ENCODE results near the gene INPP5A. TPM values are rescaled to one million over a fixed set of nuclear protein-coding genes. Genes with fewer than 3 reads are reported as not detected.
"Not testable (repeated sequence)": the region's sequence is repeated elsewhere in the genome, so short reads cannot be mapped to it uniquely, and the experiment has no call there.

INPP5A gene
- total RNA-seq, 1 donor from 2014 or later = 29.3 TPM

DNA sequence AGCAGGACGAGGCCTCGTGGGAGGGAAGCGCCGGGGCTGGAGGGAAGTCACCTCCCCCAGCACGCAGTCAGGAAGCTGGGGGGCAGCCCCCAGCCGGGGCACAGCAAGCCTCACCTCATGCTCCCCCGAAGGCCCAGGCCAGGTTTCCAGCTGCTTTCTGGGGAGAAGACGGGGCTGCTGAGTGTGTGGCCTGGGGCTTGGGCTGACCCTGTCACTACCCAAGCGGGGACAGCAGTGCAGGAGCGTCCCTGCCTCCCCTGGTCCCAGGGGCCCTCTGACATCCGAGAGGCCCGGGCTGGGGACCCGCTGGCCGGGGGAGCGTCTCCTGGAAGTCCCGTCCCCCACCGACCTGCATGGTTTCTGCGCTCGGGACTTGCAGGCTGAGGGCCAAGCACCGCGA lies 268.0 kb downstream of the INPP5A start:
- no peak for DNase-seq

DNA sequence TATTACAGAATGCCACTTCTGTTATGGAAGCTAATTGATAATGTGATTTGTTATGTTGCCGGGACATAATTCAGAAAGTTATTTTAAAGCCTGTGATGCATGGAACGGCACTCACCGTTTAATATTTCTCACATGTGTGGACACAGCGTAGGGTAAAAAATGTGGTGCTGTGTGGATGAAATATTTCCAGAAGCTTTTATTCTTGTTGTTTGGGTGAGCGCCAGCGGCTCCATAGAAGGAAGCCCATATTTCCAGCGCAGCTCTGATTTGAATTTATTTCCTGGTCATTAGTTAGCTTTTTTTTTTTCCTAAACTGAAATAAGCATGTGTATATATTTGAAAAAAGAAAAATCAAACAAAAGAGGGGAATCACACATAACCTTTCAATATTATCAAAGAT lies 268.5 kb downstream of the INPP5A start:
- DNase-seq = no peak

DNA sequence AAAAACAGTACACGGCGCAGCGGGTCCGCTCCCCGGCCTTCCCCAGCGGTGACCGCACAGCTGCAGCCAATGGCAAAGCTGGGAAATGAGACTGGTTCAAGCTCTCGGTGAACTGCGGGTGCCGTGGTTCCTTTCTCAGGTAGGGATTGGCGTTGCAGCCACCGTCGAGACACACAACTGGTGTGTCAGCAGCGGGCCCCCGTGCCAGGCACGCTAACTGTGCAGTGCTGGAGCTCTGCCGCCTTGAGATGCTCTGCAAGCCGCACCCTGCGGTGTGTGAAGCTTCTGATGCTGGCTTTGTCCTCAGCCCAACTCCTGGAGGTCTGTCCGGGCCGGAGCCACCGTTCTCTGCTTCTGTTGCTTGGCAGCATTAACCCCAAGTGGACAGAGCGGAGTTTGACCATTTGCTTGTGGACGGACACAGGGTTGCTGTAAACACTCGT lies 269.0 kb downstream of the INPP5A start:
- no peak for DNase-seq

DNA sequence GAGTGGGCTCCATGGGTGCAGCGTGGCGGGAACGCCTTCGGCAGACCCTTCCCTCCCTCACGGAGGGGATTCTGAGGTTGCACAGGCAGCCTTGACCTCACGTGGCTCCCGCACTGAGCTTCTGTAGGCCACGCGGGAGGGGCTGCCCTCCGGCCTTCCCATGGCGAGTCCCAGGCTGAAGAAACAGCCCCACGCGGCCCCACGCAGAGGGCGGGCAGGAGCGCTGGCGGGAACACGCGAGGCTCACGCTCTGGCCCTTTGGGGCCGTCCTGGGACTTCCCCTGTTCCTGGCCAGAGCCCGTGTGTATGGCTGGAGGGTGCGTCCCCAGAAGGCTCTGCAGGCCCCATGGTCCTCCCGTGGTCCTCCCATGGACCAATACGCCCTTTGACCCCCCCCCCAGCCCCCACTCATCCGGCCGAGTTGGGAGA lies 270.0 kb downstream of the INPP5A start:
- DNase-seq = no peak

DNA sequence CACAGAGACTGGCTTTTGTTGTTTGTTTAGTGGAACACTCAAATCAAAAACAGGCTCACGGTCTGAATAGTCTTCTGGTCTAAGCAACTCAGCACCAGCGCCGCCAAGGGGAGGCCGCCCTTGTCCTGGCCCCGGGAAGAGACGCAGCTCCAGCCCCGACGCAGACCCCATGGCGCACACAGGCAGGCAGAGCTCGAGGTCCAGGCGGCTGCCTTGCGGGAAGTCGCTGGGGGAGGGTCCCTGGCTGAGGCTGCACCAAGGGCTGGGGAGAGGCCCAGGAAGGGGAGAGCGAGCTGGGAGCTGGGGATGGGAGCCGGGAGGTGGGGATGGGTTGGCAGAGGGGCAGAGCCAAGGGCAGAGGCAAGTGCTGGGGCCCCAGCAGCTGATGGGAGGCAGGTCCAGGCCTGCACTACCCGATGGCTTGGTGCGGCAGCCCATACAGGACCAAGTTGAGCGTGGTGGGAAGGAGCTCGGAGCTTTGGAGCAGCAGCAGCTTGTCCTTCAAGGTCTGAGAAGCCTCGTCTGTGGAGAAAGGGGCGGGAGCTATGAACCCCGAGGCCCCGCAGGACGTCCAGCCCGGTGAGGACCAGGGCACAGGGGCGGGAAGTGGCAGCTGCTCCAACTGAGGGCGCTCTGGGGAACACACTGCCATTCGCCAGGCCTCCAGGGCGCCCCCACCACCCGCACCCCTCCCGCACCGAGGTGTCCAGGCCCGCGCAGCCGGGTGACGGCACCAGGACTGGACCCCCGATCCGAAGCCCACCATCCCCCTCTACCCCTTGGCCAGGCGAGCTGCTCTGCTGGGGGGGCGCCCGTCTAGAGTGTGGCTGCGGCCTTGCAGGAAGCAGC lies 271.0 kb downstream of the INPP5A start:
- DNase-seq = no peak

DNA sequence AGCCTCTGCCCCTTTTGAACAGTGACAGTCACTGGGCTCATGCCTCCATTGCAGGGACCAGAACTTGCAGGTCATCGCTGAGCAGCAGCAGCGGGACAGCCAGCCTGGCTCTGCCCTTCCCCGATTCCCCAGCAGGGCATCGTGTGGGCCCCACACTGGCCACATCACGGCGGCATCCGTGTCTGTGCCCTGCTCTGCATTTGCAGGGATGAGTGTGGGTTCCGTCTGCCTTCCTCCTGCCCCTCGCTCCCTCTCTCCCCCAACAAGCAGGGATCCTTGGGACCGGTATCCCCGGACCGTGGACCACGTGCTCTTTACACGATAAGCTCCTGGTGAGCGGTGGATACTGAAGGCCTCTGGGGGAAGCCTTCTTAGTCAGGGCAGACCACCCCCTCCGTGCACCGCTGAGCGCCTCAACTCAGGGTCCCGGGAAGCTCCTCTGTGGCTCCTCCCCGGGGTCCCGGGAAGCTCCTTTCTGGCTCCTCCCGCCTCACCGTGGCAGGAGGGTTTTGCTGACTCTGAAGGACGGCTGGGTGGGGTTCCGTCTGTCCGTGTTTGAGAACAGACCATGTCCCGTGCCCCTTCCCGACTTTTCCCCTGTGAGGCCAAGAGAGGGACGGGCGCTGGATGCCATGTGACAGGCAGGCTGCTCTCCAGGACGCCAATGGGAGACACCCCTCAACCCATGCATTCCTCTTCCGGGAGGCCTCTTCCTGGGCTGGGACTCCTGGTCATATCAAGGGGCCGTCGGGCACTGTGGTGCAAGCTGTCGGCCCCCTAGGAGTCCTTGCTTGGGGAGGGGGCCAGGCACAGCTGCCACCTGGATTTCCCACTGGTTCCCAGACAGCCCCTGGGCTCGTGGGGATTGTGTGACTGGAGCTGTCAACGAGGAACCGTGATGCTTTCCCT lies 271.9 kb downstream of the INPP5A start:
- no peak for DNase-seq

DNA sequence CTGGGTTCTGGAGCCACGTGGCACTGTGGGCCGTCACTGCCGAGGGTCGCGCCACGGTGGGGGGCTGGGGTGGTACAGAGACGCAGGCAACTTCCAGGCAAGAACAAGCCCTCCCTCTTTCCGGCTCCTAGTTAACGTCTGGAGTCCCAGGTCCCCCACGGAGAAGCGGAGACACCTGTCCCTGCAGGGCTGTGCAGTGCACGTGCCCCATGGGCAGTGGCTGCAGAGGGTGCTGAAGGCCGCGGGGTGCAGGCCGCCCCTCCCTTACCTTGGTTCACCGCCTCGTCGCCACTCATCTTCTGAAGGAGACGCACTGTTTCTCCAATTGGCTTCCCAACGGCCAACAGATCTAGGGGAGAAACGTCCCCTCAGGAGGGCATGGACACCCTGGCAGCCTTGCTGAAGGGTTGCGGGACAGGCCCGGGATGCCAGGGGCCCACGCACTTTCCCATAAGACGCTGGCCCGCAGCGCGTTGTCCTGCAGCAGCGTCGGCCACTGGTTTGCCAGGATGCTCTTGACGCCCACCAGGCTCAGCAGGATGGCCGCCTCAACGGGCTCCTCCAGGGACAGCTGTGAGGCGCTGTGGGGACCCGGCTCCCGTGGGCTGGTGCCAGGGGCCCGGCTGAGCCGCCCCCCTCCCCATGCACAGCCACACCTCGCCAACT lies 272.7 kb downstream of the INPP5A start:
- no peak for DNase-seq

DNA sequence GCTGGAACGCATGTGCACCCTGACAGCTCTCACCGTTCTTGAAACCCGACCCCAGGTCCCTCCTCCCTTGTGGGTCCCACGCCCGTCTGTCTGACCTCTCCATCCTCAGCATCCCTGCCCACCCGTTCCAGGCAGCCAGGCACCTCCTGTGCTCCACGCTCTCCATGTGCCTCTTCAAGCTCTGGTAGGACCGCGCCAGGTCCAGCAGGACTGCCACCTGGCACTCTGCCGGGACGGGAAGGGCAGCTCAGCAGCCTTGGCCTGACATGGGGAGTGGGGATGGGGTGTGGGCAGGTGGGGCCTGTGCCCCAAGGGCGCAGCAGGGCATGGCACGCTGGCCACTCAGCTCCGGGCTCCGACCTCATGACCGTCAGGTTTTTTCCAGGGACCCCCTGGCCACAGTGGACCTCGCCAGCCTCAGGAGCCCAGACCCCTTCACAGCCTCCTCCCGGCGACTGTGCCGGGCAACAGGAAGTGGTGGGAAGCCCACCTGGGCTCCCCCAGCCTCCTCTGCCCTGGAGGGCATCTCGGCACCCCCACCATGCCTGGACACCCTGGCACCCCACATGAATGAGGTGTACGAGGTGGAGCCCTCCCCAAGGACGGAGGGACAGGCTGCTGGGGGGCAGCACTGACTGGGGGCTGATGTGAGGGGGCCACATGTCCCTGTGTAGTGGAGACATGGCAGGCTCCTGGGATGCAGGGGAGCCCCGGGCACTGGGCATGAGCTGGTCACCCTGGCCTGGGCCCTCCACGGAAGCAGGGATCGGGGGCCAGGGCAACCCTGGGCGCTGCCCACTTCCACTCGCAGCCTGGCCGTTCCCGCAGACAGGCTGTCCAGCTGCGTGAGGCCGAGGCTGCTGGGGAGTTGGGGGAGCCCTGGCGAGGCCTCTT lies 273.5 kb downstream of the INPP5A start:
- no peak for DNase-seq

DNA sequence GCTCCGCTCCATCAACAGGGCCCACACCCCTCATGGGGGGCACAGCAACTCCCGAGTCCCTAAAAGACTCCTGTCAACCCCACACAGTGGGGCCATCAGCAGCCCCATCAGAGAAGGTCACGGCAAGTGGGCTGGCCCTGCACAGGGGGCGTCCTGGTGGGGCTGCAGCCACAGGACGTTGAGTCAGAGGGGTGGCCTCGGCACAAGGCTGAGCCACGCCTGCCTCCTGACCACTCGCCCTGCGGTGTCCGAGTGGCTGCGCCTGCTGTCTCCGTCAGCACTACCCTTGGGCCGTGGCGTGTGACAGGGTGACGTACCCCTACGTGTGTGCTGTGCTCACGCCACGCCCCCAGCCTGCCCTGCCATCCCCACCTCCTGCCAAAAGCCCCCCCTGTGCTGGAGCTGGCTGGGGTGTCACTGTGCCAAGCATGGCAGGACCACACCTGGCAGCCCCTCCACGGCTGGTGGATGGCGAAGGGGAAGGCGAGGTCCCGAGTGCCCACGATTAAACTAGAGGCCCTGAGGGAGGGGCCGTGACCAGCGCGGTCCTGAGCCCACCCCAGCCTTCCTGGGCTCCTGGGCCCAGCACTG lies 274.4 kb downstream of the INPP5A start:
- DNase-seq = no peak

DNA sequence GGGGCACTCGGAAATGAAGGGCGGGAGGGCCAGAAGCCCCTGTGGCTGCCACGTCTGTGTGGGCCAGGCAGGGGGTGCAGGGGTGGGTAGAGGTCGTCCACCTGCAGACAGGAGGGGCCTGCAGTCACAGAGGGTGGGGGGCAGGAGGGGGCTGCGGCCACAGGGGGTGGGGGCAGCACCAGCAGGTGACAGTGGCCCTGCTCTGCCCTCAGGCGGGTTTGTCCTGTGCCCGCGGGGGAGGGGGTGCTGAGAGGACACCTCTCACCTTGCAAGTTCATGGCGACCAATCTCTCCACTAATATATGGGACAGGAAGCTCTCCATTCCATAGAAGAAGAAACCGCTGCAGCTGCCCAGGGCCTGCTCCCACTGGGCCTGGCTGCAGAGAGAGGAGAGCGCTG lies 274.9 kb downstream of the INPP5A start:
- DNase-seq = no peak

DNA sequence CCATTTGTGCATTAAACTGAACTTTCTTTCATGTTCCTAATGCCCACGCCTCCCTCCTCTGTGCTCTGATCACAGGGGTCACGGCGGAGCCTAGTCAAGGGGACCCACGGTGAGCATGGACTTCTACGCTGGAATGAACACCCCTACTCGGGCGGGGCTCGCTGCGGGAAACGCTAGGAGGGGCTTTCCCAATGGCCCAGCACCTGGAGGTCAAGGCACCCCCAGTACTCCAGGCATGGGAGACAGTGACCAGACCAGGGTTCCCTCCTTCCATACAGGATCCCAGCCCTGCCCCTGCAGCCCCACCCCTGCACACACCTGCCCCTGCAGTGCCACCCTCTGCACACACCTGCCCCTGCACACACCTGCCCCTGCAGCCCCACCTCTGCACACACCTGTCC lies 275.4 kb downstream of the INPP5A start:
- DNase-seq = no peak

DNA sequence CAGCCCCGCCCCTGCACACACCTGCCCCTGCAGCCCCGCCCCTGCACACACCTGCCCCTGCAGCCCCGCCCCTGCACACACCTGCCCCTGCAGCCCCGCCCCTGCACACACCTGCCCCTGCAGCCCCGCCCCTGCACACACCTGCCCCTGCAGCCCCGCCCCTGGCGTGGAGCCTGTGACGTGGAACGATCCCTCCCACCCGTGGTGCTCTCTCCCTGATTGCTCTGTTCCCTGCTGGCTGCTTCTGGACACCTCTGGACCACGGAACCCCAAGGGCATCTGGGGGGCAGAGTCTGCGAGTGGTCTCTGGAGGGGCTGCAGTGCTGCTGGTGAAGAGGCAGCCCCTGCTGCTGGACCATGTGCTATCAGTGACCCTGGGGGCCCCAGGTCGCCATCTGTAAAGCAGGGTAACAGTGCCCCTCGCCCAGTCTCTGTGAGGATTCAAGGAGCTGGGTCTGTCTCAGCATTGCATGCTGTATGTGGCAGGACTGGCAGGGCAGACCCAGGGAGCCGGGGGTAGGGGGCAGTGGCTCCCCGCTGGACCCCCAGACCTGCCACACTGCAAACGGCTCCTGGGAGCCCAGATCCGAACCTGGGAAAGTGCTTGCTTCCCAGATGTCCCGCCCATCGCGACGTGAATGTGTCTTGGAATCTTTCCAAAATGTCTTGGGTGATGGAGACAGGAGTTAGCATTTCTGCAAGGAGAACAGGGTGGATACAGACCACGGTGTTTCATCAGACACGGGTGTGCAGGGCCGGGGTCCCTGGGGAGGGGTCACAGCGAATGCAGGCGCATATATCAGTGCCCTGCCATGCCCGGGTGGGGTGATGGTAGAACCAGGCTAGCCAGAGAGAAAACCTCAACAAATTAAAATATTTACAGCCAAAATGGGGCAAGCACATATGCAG lies 276.2 kb downstream of the INPP5A start:
- no peak for DNase-seq

DNA sequence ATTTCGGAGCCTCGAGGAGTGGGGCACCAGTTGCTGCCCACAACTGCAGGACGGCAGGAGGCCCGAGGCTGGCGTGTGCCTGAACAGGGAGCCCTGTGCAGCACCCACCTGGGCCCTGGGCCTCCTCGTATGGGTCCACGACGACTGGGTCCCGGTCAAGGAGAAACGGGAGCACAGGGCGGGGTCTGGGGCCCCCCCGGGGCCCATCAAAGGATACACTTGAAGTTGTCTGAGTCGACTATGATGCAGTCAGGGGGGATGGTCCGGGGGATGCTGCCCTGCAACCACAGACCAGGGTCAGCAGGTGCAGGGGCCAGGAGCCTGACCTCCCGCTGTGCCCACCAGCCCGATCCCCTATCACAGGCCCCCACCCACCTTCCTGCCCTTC lies 276.9 kb downstream of the INPP5A start:
- no peak for DNase-seq

DNA sequence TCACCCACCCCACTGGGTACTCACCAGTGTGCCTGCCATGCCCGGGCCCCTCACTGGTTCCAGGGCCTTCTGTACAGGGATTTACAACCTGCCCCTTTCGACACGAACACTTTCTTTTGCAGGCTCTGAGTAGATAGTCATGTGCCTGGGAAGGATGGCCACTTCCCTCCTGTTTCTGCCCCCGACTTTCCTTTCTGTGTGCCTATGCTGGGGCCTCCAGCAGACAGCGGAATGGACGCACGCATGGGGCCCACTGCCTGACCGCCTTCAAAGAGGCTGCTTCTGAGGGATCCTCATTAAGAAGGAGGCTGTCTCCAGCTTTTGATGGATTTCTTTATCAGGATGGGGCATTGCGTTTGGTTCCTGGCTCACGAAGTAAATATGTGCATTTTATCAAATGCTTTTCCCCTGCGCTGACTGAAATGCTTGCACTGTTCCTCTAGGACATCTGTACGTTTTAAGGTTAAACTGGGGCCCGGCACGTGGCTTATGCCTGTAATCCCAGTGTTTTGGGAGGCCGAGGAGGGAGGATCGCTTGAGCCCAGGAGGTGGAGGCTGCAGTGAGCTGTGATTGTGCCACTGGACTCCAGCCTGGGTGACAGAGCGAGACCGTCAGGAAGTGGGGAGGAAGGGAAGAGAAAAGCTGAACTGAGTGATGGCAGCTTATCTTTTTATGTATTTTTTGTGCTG lies 277.7 kb downstream of the INPP5A start:
- no peak for DNase-seq

DNA sequence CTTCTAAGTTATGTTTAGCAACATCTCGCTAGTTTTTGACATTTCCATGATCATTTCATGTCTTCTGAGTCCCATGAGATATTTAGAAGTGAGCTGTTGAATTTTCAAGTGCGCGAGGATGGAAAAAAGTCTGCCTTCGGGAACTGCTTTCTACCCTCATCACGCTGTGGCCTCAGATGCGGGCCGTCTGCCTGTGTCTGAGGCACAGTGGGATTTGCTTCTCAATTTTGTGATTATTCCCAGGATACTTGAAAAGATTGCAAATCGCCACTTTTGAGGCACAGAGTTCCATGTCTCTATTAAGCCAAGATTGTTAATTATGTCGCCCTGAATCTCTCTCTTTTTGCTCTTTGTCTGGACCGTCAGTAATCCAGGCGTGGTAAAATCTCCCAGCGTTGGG lies 279.1 kb downstream of the INPP5A start:
- no peak for DNase-seq

DNA sequence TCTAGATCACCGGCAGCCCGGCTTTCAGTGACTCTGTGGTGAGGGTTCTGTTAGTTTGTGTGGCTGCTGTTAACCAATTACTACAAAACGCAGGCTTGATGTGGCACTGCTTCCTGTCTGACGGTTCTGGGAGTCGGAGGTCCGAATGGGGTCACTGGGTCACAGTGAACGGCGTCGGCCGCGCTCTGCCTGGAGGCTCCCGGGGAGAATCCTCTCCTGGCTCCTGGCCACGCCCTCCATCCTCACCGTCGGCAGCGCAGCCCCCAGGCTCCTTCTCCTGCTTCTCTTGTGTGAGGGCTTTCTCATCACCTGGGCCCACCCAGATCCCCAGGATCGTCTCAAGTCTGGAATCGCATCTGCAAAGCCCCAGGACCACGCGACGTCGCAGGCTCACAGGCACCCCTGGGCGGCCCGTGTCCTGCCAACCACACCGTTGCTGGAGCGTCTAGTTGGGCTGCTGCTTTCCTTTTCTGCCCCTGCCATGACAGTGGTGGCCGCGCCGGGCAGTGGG lies 280.2 kb downstream of the INPP5A start:
- no peak for DNase-seq

DNA sequence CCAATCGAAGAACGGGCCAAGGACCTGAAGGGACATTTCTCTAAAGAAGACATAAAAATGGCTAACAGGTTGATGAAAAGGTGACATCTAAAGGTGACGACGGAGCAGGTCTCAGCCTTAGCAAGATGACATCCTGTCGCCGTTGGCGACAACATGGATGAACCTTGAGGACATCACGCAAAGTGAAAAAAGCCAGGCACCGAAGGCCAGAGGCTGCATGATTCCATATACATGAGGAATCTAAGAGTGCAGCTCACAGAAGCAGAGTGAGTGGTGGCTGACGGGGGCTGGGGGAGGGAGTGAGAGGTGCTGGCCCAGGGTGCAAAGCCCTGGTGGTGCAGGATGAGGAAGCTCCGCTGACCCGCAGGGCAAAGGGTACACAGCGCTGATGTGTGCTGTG lies 282.5 kb downstream of the INPP5A start:
- no peak for DNase-seq

DNA sequence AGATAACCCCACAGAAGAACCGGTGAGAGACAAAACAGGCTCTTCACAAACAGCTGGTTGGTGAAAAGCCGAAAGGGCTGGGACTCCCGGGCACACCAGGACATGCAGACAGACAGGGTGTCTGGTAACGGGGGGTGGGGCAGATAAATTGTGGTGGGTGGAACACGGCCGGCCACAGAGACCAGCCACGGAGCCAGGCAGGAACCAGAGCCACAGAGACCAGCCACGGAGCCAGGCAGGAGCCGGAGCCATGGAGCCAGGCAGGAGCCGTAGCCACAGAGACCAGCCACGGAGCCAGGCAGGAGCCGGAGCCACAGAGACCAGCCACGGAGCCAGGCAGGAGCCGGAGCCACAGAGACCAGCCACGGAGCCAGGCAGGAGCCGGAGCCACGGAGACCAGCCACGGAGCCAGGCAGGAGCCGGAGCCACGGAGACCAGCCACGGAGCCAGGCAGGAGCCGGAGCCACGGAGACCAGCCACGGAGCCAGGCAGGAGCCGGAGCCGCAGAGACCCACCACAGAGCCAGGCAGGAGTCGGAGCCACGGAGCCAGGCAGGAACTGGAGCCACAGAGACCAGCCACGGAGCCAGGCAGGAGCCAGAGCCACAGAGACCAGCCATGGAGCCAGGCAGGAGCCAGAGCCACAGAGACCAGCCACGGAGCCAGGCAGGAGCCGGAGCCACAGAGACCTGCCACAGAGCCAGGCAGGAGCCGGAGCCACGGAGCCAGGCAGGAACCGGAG lies 288.4 kb downstream of the INPP5A start:
- not testable (repeated sequence) for DNase-seq

Measured in occipital lobe (tissue), 2 donors.